HepG2 (cell line): ENCODE results near the gene CBX7. TPM values are rescaled to one million over a fixed set of nuclear protein-coding genes. Genes with fewer than 3 reads are reported as not detected.
A peak's percentile ranks its signal among the peaks of the same experiment; 100 is the strongest.

Source experiments
- GABPB1 ChIP-seq: IDR thresholded peaks from 2 replicates; pipeline ENCODE4 v1.6.1; 2016; ENCODE audit warnings: mild to moderate bottlenecking, missing genetic modification reagents, moderate library complexity, missing compliant biosample characterization
- GMEB2 ChIP-seq: IDR thresholded peaks from 2 replicates; pipeline ENCODE4 v1.6.1; 2016; ENCODE audit warnings: missing biosample characterization, missing genetic modification reagents, low read depth
- MXD1 ChIP-seq: sonication (generic); formaldehyde crosslinking; IDR thresholded peaks from 2 replicates; pipeline ENCODE4 v1.4.0; 2020; ENCODE audit warnings: mild to moderate bottlenecking, missing genetic modification reagents
- MYNN ChIP-seq: sonication (generic); formaldehyde crosslinking; IDR thresholded peaks from 2 replicates; pipeline ENCODE4 v1.4.0; 2020; ENCODE audit warnings: mild to moderate bottlenecking, low read depth, missing genetic modification reagents
- NRL ChIP-seq: sonication (generic); formaldehyde crosslinking; IDR thresholded peaks from 2 replicates; pipeline ENCODE4 v1.5.0; 2020; ENCODE audit warnings: missing genetic modification reagents, mild to moderate bottlenecking, moderate library complexity, borderline replicate concordance
- PHF8 ChIP-seq: sonication (generic); formaldehyde crosslinking; IDR thresholded peaks from 2 replicates; pipeline ENCODE4 v1.5.0; 2020; ENCODE audit warnings: missing genetic modification reagents
- PLRG1 ChIP-seq: fragments of 450-650 bp; conservative IDR thresholded peaks from 2 replicates; pipeline ENCODE4 v1.6.1; 2016
- RXRA ChIP-seq: sonication (generic); formaldehyde crosslinking; IDR thresholded peaks from 2 replicates; pipeline ENCODE4 v1.5.1; 2020; ENCODE audit warnings: missing genetic modification reagents
- SMARCC2 ChIP-seq: fragments of 450-650 bp; IDR thresholded peaks from 2 replicates; pipeline ENCODE4 v1.6.1; 2017; ENCODE audit warnings: antibody characterized with exemption, mild to moderate bottlenecking
- TFDP2 ChIP-seq: sonication (generic); formaldehyde crosslinking; IDR thresholded peaks from 2 replicates; pipeline ENCODE4 v1.4.0; 2020; ENCODE audit warnings: missing genetic modification reagents
- ZBTB2 ChIP-seq: sonication (generic); formaldehyde crosslinking; IDR thresholded peaks from 2 replicates; pipeline ENCODE4 v1.8.0; 2022; ENCODE audit warnings: low read depth, missing genetic modification reagents
- ZFP90 ChIP-seq: sonication (generic); formaldehyde crosslinking; IDR thresholded peaks from 2 replicates; pipeline ENCODE4 v1.8.0; 2022; ENCODE audit warnings: missing genetic modification reagents, mild to moderate bottlenecking, inconsistent platforms, borderline replicate concordance
- ZNF205 ChIP-seq: IDR thresholded peaks from 2 replicates; pipeline ENCODE4 v1.6.1; 2018; ENCODE audit warnings: missing biosample characterization, missing genetic modification reagents
- ZNF512 ChIP-seq: sonication (generic); formaldehyde crosslinking; IDR thresholded peaks from 2 replicates; pipeline ENCODE4 v1.4.0; 2020; ENCODE audit warnings: mild to moderate bottlenecking, missing genetic modification reagents
- ZNF567 ChIP-seq: sonication (generic); formaldehyde crosslinking; IDR thresholded peaks from 2 replicates; pipeline ENCODE4 v1.8.1; 2023; ENCODE audit warnings: mild to moderate bottlenecking, missing genetic modification reagents, borderline replicate concordance
- ZNF598 ChIP-seq: sonication (generic); formaldehyde crosslinking; IDR thresholded peaks from 2 replicates; pipeline ENCODE4 v1.5.1; 2020; ENCODE audit warnings: mild to moderate bottlenecking, missing genetic modification reagents, borderline replicate concordance
- ZNF883 ChIP-seq: sonication (generic); formaldehyde crosslinking; IDR thresholded peaks from 2 replicates; pipeline ENCODE4 v1.5.1; 2020; ENCODE audit warnings: mild to moderate bottlenecking, missing genetic modification reagents; ENCODE audit errors: not compliant biosample characterization
- polyA plus RNA-seq, 8 experiments: library from polyadenylated mRNA; depleted of rRNA in 3 of 8; stranded (reverse) in 7 of 8; unstranded in 1 of 8; fragments of >200 nt; fragmentation: Illumina TruSeq in 4 of 8; extraction: Trizol in 4 of 8; gene quantifications; 2 replicates each; pipeline versions ENCODE4 v1.2.1 to v1.2.3, GENCODE V29; 2011 to 2016; ENCODE audit warnings: low read depth in 4 of 8, missing spikeins in 1 of 8, mixed read lengths in 1 of 8; ENCODE audit not compliant: insufficient read depth in 1 of 8
- total RNA-seq, 5 experiments: library from RNA; depleted of rRNA; stranded (reverse); fragments of >200 nt; fragmentation: Illumina TruSeq; extraction: Trizol; gene quantifications; 2 replicates each; pipeline ENCODE4 v1.2.3, GENCODE V29; 2016; ENCODE audit warnings: low read depth in 1 of 5
- TF ChIP-seq, protein P1 (sequence below): sonication (generic); formaldehyde crosslinking; IDR thresholded peaks from 2 replicates; pipeline ENCODE4 v1.9.0; 2022; ENCODE audit warnings: missing genetic modification reagents, mild to moderate bottlenecking, borderline replicate concordance
- TF ChIP-seq, protein P2 (sequence below): sonication (generic); formaldehyde crosslinking; IDR thresholded peaks from 2 replicates; pipeline ENCODE4 v1.8.0; 2022; ENCODE audit warnings: mild to moderate bottlenecking, missing genetic modification reagents, moderate library complexity

Gene CBX7
- total and polyA plus RNA-seq, 2 of the 13 experiments (the other 11 are each of a cell fraction or from before 2014, with no cell fraction given) = 0.35 to 4.9 TPM

DNA sequence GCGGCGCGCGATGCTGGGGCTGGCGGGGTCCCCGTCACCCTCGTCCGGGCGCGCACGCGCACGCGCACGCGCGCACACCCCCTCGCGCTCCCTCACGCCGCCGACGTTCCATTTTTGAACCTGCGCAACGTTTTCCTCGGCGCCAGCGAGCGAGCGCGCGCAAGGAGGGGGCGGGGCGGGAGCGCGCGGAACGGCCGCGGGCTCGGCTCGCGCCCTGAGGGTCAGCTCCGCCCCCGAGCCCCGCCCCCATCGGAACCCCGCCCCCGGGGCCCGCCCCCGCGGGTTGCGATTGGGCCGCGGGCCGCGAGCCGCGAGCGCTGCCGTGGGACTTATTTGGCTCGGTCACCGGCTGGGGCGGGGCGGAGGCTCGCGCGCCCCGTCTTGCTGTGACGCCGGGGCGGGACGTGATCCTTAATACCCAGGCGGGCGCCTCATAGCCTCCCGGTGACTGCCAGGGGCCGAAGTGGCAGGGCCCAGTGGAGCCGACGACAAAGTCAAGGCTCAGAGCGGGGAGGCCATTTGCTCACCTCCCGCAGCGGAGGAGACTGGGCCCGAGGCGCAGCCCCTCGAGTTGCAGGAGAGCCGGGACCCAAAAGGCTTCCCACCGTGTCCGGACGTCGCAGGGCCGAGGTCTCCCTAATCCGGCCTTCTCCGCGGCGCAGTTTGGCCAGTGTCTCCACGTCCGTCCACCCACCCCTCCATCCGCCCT is at the start of gene CBX7 (continued):
- TF ChIP-seq, protein P1, sequence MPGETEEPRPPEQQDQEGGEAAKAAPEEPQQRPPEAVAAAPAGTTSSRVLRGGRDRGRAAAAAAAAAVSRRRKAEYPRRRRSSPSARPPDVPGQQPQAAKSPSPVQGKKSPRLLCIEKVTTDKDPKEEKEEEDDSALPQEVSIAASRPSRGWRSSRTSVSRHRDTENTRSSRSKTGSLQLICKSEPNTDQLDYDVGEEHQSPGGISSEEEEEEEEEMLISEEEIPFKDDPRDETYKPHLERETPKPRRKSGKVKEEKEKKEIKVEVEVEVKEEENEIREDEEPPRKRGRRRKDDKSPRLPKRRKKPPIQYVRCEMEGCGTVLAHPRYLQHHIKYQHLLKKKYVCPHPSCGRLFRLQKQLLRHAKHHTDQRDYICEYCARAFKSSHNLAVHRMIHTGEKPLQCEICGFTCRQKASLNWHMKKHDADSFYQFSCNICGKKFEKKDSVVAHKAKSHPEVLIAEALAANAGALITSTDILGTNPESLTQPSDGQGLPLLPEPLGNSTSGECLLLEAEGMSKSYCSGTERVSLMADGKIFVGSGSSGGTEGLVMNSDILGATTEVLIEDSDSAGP (CRISPR knock-in tag) = peak; percentile 31; the same call in 1 of the 2 replicates
- no peak for TF ChIP-seq PLRG1
- TF ChIP-seq ZNF883 (CRISPR knock-in tag) = peak; percentile 66
- peak; percentile 64; the same call in 1 of the 2 replicates for TF ChIP-seq MXD1 (CRISPR knock-in tag)
- 0 out of 2 replicates have a peak, but pooled peaks have one; percentile 41 for TF ChIP-seq ZNF205 (CRISPR knock-in tag)
- no peak for TF ChIP-seq MYNN (CRISPR knock-in tag)
- TF ChIP-seq ZBTB2 (CRISPR knock-in tag) = 0 out of 2 replicates have a peak, but pooled peaks have one; percentile 32
- TF ChIP-seq TFDP2 (CRISPR knock-in tag) = peak; percentile 61; the same call in 1 of the 2 replicates
- TF ChIP-seq ZNF512 (CRISPR knock-in tag) = no peak
- peak; percentile 45; the same call in 1 of the 2 replicates for TF ChIP-seq ZNF598 (CRISPR knock-in tag)
- peak; percentile 53; the same call in 1 of the 2 replicates for TF ChIP-seq NRL
- TF ChIP-seq PHF8 = peak; percentile 39
- TF ChIP-seq RXRA (CRISPR knock-in tag) = peak; percentile 37; the same call in 1 of the 2 replicates
- no peak for TF ChIP-seq SMARCC2
- TF ChIP-seq ZNF567 (CRISPR knock-in tag) = 0 out of 2 replicates have a peak, but pooled peaks have one; percentile 43
- TF ChIP-seq GMEB2 = peak; percentile 47
- no peak for TF ChIP-seq ZFP90 (CRISPR knock-in tag)
- TF ChIP-seq GABPB1 = peak; percentile 39; the same call in 1 of the 2 replicates
- TF ChIP-seq, protein P2, sequence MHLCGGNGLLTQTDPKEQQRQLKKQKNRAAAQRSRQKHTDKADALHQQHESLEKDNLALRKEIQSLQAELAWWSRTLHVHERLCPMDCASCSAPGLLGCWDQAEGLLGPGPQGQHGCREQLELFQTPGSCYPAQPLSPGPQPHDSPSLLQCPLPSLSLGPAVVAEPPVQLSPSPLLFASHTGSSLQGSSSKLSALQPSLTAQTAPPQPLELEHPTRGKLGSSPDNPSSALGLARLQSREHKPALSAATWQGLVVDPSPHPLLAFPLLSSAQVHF (CRISPR knock-in tag) = no peak
